Measurements from ENCODE around the gene EGFLAM.

Gene EGFLAM

DNA sequence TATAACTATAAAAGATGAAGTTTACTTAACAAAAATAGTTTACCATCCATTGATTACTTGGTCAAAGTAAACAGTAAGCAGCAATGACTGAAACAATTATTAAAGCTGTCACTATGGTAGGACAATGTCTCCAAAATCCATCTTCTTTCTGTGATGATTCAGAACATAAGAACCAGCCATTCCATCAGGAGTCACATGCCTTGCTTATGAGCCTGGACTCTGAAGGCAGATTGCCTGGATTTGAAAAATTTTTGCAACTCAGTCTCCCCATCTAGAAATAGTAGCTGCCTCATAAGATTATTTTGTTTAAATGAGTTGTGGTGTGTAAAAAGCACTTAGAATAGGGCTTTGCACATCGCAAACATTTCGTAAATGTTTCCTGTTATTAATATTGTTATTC is 161.9 kb downstream of the EGFLAM start:
- no peak for DNase-seq (ENCODE audit: low spot score)

DNA sequence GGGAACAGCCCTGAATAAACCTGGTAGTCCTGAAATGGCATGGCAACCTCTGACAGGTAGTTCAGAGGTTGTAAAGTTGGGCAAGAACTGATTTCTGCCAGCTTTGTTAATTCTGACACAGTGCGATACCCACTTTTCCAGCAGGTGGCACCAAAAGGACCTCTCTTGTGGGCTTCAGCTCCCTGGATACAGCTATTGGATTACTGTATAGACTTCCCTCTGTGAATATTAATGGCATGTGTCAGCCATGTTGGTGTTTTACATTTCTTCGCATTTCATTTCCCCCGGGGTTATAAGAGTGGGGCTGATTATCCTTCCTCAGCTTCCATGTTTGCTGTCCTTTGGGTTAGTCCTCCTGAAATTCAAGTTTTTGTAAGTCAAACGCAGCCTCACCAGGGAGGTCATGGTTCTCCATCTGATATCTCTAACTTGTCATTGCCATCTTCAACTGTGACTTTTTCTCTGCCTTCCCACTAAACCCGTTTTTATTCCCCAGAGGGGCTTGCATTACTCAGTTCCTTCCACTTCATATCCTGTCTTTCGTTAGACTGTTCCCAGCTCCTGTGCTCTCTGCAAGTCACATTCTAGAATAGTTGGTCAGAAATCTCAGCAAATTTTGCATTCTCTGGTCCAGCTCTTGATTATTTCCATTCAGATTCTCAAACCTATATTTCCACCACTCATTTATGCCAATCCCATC is 162.5 kb downstream of the EGFLAM start:
- DNase-seq (ENCODE audit: low spot score): peak; percentile 22

DNA sequence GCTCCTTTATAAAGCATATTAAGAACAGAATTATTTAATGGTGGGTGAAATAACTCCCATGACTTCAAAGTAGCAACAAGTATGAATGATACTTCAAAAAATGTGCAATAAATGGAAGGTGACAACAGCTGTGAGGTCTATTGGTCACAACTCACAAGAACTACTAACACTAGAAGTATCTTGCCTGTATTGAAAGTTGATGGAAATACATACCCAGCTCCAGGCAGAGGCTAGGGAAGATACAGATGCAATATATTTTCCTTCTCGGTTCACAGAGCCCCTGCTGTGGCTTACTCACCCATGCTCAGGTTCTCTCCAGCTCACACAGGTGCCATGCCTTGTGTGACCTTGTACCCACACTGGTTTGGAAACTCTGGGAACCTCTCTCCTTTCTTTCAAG is 164.3 kb downstream of the EGFLAM start:
- no peak for DNase-seq (ENCODE audit: low spot score)

DNA sequence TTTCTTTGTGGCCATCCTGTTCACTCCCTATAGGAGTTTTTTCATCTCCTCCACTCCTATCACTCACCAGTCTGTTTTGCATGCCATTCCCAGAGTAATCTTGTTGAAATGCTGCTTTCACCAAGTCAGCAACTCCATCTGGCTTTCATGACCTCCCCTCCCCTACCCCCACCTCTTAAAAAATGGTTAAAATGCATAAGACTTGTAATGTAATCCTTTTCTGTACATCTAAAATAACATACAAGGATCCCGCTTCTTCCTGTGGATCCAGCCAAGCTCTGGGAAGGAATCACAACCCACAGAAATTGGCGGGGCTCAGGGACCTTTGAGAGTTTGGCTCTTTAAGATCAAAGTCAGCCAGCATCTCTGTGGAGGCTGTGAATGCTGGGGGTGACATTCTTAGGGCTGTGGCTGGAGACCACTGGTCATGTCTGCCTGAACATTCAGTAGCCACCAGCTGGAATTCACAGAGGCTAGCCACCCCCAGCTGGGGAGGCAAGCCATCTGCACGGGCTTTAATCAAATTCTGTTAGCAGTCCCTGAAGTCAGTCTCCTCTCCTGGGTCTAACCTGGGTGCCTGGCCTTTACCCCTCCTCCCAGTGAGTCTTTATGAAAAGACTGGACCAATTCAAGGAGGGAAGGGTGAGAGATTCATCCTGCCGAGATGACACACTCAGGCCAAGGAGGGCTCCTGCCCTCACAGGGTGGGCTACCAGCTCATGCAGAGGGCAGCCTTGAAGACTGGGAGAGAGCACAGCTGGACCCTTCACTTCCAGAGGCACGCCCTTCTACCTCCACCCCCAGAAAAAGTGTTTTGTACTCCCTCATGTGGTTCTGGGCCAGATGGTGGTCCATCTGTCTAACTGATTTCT is 165.2 kb downstream of the EGFLAM start:
- no peak for DNase-seq (ENCODE audit: low spot score)

DNA sequence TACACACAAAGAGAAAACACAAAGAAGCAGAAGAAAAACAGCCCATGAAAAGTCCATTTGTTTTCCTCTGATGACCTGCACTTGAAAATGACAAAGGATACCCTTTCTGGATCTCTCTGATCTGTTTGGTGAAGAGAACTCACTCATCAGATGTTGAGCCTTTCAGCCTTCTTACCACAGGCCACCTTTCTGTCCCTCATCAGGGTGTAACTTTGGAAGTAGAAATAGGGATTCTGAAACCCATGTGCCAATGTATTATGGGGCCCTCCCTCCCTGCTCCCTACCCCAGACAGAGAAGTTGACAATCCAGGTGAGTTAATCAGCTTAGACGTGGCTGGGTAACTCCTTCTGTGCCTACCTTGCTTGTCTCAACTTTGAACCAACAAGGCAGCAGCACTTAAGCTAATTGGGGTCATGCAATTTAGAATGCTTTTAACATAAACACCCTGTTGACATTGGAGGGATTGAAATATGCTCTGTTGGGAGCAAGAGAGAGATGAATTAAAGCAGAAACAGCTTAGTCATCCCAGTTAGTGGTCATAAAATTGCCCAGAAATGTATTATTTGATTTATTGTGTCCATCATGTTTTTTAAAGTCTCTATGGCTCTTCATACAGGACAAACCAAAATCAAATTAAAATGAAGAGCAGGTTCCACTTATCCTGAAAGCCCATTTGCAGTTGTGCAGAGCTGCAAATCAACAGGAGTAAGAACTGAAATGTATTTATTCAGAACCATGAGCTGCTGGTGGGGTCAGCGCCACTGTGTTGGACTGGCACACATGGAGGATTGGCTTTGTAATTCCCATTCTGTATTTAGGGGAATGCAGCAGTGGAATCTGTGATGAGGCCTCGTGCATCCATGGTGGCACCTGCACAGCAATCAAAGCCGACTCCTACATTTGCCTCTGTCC is 166.0 kb downstream of the EGFLAM start:
- no peak for DNase-seq (ENCODE audit: low spot score)

DNA sequence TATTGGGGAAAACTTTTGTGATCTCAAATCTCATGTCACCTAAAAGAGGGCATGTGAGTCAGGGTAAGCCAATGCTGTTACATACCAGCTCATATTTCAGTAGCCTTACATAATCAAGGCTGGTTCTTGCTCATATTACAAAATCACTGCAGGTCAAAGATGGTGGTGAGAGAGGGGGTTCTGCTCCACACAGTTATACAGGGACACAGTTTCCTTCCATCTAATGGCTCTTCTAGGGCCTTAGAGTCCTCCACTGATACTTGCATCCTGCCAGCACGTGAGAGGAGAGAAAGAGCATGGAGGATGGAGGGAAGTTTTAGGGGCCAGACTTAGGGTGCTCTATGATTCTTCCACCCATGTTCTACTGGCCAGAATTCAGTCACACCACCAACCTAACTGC is 168.1 kb downstream of the EGFLAM start:
- DNase-seq (ENCODE audit: low spot score): no peak

DNA sequence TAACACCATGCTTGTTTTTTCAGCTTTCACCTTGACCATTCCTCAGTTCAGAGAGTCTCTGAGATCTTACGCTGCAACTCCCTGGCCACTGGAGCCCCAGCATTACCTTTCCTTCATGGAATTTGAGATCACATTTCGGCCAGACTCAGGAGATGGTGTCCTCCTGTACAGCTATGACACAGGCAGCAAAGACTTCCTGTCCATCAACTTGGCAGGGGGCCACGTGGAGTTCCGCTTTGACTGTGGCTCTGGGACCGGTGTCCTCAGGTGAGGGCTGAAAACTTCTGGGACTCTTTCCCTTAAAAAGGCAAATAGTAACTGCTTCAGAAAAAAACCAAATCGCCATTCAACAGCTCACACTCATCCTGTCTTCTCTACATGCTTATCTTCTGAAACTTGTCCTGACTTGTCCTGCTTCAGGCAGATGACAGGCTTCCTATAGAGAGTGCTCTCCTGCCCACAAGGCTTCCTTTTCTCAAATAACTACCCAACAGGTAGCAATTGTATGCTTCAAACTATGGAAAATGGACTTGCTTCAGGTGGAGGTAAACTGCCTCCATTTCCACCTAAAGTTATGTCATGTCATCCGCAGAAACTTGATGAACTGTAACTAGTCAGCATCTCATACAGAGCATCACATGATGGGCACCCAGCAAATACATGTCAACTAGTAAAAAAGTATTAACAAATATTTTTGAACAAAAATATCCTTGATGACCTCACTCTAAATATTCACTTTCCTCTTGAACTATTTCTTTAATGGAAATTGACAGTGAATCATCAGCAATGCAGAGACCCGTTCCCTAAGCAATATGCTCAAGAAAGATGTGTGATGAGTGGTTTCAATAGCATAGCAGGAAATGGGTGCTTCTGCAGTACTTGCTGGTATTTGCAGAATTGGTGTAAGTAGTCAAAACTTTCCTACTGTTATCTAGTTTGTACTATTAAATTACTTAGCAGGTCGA is 168.9 kb downstream of the EGFLAM start:
- no peak for DNase-seq (ENCODE audit: low spot score)

DNA sequence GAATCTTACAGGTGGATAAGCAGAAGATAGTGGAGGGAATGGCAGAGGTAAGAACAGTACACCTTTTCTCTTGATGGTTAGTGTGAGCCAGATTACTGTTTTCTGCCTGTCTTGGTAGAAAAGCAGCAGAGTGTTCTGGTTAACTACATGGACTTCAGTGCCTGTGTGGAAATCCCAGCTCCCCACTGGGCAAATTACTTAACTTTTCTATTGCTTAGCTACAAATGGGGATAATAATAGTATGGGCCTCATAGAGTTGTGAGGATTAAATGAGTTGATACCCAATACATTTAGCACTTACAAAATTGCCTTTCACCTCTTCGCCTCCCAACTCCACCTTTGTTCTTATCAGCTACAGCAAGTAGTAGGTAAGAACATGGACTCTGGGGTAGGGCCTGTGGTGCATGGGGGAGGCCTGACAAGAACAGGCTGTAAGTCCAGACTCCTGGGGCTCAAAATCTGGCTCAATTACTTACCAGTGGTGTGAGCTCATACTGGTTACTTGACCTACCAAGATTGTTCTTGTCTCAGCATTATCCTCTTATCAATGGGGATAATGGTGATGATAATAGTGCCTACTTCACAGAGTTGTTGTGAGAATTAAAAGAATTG is 173.0 kb downstream of the EGFLAM start:
- DNase-seq (ENCODE audit: low spot score): no peak

DNA sequence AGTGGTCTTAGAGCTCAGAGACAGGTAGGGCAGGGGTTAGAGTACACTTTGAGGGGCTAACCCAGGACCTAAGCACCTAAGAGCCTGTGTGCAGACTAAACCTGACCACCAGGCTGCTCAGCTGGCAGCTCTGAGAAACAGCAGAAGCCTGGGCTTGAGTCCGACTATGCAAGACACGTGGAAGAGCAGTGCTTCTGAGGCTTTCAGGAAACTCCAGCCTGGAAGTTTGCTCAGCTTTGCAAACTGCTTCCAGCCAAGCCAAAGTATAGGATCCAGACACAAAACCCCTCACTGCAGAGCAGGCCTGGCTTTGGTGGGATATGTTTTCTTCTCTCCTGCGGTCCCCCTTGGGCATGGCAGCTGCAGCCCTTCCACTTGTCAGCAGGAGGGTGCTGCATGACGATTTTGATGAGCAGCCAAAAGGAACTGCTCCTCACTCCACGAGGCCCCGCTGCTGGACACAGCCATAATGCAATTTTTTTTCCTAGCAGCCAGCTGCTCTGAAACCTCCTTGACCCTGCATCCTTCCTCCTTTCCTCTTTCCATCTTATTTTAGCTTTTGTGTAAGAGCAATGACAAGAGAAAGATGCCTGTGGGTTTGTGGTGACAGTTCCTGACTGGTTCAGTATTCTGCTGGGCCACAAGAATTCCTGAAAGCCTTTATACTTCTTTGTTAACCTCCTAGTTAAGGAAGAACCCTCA is 175.0 kb downstream of the EGFLAM start:
- DNase-seq (ENCODE audit: low spot score): no peak

DNA sequence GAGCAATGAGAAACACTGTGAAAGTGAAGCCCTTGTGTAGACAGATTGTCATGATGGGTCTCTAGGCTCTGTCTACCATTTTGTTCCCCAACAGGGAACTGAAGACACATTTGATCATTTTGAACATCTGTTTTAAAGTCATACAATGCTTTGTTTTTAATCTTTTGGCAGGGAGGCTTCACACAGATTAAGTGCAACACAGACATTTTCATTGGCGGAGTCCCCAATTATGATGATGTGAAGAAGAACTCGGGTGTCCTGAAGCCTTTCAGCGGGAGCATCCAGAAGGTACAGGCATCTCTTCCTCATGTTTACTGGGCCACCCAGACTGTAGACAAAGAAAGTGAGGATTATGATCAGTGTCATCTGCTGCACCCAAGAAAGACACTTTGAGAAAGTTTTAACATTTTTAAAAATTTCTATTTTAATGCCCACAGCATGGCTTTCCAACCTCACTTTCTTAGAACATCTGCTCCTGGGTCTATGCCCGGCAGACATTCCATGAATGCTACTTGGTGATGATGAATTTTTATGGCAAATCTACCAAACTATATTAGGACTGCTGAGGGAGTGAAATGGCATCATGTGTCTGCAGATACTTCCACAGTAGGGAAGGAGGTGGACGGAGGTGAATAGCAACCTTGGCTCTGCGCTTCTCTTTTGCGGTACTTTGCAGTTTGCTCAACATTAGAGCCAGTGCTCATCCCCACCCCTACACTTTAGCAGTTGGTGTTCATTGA is 176.8 kb downstream of the EGFLAM start:
- no peak for DNase-seq (ENCODE audit: low spot score)

DNA sequence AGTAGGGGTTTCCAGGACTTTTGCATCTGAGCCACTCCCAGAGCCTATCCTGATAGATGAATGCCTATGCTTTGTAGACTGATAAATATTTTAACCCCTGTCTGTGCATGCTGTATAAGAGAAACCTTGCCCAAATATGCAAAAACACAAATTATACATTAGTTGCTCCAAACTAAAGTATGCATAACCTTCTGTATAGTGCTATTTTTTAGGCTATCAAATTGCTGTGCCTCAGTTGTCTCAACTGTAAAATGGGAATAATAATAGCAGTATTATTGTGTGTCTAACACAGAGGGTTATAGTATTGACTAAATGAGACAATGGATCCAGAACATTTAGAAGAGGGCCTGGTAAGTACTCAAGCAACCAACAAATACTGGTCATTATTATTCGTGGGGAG is 180.4 kb downstream of the EGFLAM start:
- no peak for DNase-seq (ENCODE audit: low spot score)

DNA sequence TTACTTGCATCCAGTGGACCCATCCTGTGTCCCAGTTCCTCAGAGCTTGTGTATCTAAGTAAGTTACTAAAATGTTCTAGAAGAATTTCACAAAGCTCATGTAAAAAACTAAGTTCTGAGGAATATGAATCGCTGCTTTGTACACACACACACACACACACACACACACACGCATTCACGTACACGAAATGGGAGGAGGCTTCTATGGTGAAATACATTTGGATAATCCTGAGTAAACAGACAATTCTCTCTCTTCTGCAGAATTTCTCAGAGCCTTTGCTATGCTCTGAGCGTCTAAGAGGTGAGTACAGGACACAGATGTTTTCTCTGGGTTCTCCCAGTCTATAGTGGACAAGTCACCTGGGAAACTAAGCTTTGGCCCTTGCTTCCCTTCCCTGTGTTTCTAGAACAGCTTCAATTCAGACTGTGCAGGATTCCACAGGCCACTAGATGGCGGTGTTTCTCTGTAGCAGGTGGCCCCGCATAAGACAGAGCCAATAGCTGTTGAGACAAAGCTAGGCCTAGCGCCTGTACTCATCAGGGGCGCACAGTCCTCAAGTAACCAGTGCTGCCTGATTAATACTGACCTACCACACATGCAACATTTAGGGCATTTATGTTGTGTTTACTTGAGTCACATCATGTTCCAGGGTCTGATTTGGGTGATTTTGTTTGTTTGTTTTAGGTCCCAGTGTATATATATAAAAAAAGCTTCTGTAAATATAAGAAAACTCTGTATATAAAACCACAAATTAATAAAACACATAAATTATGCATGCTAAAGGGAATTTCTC is 183.3 kb downstream of the EGFLAM start:
- peak; percentile 82 for DNase-seq (ENCODE audit: low spot score)

DNA sequence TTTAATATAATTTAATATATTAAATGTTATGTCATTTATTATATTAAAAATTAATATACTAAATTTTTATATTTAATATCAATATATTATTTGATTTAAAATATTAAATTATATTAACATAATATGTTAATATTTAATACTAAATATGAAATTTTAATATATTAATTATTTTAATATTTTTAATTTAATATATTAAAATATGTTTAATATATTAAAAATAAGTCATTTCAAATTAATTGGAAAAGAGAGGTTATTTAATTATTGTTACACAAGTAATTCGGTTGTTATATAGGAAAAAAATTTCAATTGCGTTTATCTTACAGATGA is 183.9 kb downstream of the EGFLAM start:
- no peak for DNase-seq (ENCODE audit: low spot score)

DNA sequence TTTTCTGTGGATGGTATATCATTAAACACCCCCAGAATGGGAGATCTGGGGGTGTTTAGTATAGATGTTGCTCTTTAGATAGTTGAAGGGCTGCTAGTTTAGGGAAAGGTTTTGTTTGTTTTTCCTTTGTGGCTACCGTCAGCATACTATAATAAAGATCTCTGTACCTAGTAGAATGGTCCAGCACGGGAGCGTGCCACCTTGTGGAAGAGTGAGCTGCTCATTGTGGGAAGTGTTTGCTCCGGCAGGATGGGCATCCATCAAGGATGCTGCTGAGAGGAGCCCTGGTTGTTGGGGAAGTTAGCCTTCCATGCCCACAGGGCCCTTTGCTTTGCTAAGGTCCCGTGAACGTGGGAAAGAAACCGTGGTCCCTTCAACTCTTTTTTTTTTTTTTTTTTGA is 185.0 kb downstream of the EGFLAM start:
- DNase-seq (ENCODE audit: low spot score): no peak

DNA sequence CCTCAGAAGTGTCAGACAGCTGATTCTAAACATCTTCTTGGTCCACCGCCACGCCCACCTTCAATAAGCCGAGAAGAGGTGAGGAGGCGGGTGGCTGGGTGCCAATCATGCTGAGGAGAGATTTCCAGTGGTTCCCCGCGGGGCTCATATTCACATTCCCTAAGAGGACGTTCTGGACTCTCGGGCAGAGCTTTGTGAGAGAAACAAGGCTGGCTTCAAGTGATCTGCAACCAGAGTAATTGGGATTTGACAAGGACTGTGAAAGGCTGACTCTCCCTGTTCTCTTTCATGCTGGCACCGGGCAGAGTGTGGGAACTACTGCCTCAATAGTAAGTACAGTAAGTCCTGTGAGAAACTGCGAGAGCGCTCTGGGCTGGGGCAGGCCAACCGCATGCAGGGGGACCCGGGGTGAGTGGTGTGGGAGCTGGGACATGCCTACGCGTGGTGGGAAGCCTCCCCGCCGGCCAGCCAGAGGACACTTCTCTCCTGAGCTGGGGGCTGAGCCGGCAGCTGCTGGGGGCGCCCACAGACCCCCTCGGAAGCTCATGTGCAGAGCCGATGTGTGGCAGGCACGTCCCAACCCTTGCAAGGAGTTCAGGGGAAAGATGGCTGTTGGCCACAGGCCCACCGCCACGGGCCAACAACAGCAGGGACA is 187.1 kb downstream of the EGFLAM start:
- DNase-seq (ENCODE audit: low spot score): no peak

DNA sequence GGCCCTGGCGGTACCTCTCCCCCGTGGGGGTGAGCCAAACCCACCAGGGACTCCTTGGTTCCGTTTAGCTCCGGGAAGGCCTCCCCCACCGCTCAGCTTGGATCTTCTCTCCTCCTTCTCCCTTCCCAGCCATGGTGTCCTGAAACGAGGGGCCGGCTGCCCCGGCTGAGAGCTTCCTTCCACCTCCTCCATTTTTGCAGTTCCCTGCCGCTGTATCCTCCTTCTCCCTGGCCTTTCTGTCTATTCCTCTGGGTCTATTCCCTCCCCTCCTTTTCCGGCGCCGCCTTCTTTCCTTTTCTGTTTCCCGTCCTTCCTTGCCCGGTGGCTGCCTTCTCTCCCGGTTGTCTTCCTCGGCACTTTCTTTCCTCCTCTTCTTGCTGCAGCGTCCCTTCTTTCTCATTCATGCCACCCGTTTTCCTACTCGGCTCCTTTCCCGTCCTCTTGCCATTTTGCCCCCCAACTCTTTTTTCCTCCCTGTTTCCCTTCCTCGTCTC is 187.7 kb downstream of the EGFLAM start:
- DNase-seq (ENCODE audit: low spot score): no peak

DNA sequence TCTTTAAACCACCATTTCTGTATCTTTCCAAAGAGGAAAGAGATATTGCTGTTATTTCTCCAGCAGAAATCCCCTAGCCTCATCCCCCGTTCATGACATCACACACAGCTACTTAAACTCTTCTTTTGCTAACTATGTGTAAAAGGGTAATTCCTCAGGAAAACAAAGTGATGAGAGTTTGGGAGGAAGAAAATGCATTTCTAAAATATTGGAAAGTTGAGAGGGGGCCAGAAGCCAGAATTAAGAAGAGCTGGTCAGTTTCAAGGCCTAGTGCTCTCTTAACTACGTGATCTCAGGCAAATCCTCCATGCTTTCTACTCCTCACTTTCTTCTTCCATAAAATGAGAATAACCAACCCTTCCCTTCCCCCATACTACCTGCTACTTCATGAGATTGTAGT is 188.7 kb downstream of the EGFLAM start:
- DNase-seq (ENCODE audit: low spot score): no peak

DNA sequence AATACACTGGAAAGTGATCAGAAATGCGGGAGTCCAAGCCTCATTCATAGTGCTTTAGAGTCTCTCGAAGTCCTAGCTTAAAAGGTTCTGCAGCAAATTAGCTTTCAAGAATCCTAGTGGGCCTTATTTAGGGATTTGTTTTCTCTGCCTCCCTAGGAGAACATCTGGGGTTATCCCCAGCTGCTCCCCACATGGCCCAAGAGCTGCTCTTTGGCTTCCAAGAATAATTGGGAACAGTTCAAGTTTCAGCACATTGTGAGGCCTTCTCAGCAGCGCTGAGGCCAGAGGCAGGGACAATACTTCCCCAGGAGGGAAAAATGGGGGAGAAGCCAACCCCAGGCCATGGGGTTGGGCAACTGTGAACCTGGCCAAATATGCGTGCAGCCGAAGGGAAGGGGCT is 189.4 kb downstream of the EGFLAM start:
- no peak for DNase-seq (ENCODE audit: low spot score)

Data from germinal center (tissue), 1 donor.